HEK293T (cell line): ENCODE data around the gene LRIG2.

Experiments
- ARNT ChIP-seq: fragments of 450-650 bp; IDR thresholded peaks from 2 replicates; pipeline ENCODE4 v1.6.1; 2017; ENCODE audit warnings: mild to moderate bottlenecking
- BHLHE40 ChIP-seq: fragments of 450-650 bp; IDR thresholded peaks from 2 replicates; pipeline ENCODE4 v1.6.1; 2016; ENCODE audit warnings: mild to moderate bottlenecking, moderate library complexity, borderline replicate concordance
- CTBP1 ChIP-seq: fragments of 450-650 bp; IDR thresholded peaks from 2 replicates; pipeline ENCODE4 v1.6.1; 2016; ENCODE audit warnings: borderline replicate concordance
- FOXA1 ChIP-seq: fragments of 450-650 bp; IDR thresholded peaks from 2 replicates; pipeline ENCODE4 v1.6.1; 2016; ENCODE audit warnings: mild to moderate bottlenecking
- FOXK2 ChIP-seq: fragments of 450-650 bp; IDR thresholded peaks from 2 replicates; pipeline ENCODE4 v1.6.1; 2016; ENCODE audit warnings: mild to moderate bottlenecking
- FOXM1 ChIP-seq: fragments of 450-650 bp; IDR thresholded peaks from 2 replicates; pipeline ENCODE4 v1.6.1; 2017; ENCODE audit warnings: mild to moderate bottlenecking, borderline replicate concordance
- NFRKB ChIP-seq: fragments of 450-650 bp; IDR thresholded peaks from 2 replicates; pipeline ENCODE4 v1.6.1; 2016; ENCODE audit warnings: mild to moderate bottlenecking, moderate library complexity

DNA sequence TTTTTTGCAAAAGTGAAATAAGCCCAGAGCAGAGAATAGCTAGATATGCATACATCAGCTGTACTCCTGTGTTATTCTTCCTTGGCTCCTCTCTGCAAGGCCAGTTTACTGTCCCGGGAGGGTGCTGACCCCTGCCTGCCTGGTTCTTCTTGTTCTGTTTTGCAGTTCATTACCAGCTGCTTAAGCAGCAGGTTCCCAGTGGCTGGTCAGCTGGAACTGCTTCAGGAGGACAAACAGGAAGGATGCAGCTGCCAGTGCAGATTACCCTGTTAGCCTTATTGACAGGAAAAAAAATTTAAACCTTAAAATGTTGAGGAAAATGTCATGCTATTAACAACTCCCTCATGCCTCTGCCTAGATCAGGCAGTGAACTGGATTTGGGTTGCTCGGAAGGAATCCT lies 16.0 kb upstream of the LRIG2 start:
- no peak for TF ChIP-seq BHLHE40
- no peak for TF ChIP-seq NFRKB
- no peak for TF ChIP-seq FOXA1
- TF ChIP-seq CTBP1 = no peak
- no peak for TF ChIP-seq FOXM1
- TF ChIP-seq ARNT = no peak
- TF ChIP-seq FOXK2 = no peak
